ENCODE results near the gene GPATCH3. TPM values are rescaled to one million over a fixed set of nuclear protein-coding genes. Genes with fewer than 3 reads are reported as not detected.

Gene GPATCH3
- total RNA-seq, 1 donor from 2014 or later = 12.1 TPM

DNA sequence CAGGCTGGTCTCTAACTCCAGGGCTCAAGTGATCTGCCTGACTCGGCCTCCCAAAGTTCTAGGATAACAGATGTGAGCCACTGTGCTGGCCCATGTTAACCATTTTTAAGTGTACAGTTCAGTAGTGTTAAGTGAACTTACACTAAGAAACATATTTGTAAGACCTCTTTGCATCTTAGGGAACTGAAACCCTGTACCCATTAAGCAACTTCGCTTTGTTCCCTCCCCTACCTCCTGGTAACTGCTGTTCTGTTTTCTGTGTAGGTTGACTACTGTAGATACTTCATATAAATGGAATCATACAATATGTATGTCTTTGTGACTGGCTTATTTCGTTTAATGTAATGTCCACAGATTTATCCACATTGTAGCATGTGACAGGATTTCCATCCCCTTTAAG lies 32.3 kb upstream of the GPATCH3 start:
- H3K4me3 ChIP-seq (ENCODE audit: low read depth, low read length) = no peak overlapping the region
- TF ChIP-seq, protein P1, sequence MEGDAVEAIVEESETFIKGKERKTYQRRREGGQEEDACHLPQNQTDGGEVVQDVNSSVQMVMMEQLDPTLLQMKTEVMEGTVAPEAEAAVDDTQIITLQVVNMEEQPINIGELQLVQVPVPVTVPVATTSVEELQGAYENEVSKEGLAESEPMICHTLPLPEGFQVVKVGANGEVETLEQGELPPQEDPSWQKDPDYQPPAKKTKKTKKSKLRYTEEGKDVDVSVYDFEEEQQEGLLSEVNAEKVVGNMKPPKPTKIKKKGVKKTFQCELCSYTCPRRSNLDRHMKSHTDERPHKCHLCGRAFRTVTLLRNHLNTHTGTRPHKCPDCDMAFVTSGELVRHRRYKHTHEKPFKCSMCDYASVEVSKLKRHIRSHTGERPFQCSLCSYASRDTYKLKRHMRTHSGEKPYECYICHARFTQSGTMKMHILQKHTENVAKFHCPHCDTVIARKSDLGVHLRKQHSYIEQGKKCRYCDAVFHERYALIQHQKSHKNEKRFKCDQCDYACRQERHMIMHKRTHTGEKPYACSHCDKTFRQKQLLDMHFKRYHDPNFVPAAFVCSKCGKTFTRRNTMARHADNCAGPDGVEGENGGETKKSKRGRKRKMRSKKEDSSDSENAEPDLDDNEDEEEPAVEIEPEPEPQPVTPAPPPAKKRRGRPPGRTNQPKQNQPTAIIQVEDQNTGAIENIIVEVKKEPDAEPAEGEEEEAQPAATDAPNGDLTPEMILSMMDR (IDR thresholded peaks at IDR 0.05; ENCODE audit: insufficient read depth, low read length, poor library complexity, severe bottlenecking) = no peak
- DNase-seq (ENCODE audit: low read depth) = no peak
- H3K36me3 ChIP-seq (ENCODE audit: control insufficient read depth, insufficient read depth, low read length) = no peaks in the 10 kb centered on the region
- H3K27me3 ChIP-seq (ENCODE audit: control insufficient read depth, insufficient read depth, low read length) = no peaks in the 10 kb centered on the region

DNA sequence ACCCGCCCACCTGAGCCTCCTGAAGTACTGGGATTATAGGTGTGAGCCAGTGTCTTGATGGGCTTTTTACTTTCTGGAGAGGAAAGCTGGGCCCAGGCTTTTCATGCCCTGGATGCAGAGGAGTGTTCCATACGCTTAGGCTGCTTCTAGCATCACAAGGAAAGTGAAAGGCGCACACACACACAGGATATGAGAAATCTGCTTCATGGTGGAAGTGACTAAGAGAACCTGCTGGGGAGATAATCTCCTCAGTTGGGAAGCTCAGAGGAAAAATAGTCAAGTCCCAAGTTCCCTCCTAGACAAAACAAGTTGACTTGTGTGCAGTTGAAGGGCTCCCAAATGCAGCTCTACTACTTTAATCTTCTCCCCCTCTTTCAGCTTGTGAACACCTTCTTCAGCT lies 23.4 kb upstream of the GPATCH3 start:
- no peak overlapping the region for H3K4me3 ChIP-seq (ENCODE audit: low read depth, low read length)
- no peak for DNase-seq (ENCODE audit: low read depth)

DNA sequence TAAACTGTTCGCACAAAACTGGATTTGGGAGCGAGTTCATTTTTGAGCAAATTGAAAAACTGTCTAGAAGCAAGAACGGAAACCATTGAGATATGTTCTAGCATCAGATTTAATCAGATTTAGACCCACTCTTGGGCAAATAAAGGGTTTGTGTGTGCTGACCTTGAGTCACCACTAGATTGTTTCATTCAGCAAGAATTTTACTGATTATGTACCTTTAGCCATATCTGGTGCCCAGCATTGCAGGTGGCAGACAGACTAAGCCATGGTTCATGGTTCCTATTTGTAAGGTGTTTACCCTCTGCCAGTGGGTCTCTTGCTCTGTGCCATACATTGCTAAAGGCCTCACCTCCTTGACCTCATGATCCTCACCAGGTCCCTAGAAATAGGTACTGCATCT lies 22.6 kb upstream of the GPATCH3 start:
- Histone ChIP-seq H3K36me3 (ENCODE audit: control insufficient read depth, insufficient read depth, low read length) (no peaks in the 10 kb centered on the region), H3K4me3 (ENCODE audit: low read depth, low read length) (no peak overlapping the region), H3K27me3 (ENCODE audit: control insufficient read depth, insufficient read depth, low read length) (no peaks in the 10 kb centered on the region)
- DNase-seq (ENCODE audit: low read depth) = no peak
- TF ChIP-seq, protein P1 (IDR thresholded peaks at IDR 0.05; ENCODE audit: insufficient read depth, low read length, poor library complexity, severe bottlenecking) = no peak

More for the DNA sequence above, 23.4 kb upstream of the GPATCH3 start:
- no peaks in the 10 kb centered on the region for H3K27me3 ChIP-seq (ENCODE audit: control insufficient read depth, insufficient read depth, low read length)
- H3K36me3 ChIP-seq (ENCODE audit: control insufficient read depth, insufficient read depth, low read length) = no peaks in the 10 kb centered on the region
- TF ChIP-seq, protein P1 (IDR thresholded peaks at IDR 0.05; ENCODE audit: insufficient read depth, low read length, poor library complexity, severe bottlenecking) = no peak

DNA sequence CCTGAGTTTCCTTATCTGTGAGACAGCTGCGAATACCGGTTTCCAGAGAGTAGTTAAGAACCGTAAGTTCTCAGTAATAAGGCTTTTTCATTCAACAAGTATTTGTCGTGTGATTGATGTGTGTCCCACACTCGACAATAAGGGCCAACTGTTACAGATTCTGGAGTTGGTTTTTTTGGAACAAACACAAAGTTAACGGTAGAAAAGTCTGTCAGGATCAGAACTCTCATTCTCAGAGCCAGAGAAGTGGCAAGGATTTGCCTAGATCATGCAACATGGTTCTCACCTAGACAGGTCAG lies 22.1 kb upstream of the GPATCH3 start:
- TF ChIP-seq, protein P1 (IDR thresholded peaks at IDR 0.05; ENCODE audit: insufficient read depth, low read length, poor library complexity, severe bottlenecking) = no peak
- no peak for DNase-seq (ENCODE audit: low read depth)
- Histone ChIP-seq H3K4me3 (ENCODE audit: low read depth, low read length) (peak overlapping the region; percentile 93), H3K27me3 (ENCODE audit: control insufficient read depth, insufficient read depth, low read length) (no peaks in the 10 kb centered on the region), H3K36me3 (ENCODE audit: control insufficient read depth, insufficient read depth, low read length) (no peaks in the 10 kb centered on the region)

DNA sequence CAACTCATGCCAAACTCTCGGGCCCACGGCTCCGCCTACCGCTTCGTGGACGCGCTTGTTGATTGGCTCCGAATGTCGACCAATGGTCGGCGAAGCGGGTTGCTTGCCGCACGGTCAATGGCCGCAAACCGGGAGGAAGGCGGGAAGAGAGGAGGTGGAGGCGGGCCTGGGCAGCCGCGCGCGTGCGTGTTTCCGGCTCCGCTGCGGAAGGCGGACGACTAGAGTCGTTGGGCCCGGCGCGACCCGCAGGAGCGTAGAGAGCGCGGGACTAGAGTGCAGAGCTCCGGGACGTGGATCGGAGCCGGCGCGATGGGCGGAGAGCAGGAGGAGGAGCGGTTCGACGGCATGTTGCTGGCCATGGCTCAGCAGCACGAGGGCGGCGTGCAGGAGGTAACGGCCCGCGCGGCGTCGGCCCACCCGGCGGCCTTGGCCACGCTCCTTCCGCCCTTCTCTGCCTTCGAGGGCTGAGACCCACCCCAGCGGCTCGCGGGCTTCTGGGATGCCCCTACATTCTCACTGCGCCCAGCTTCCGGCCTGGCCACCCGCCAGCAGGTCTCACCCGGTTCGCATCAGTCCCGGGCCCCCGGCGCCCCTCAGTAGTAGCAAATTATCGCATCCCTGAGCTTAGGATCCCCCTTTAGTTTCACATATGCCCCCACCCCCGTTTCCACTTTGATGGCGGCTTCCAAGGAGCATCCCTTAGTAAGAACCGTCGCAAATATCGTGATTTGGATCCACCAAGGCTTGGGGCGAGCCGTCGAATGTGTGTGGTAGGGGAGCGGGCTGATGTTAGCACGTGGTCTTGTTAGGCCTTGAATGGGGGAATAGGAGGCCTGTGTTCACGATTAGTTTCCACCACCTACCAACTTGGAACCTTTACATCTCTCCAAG lies 21.5 kb upstream of the GPATCH3 start, which contains the start of gene NUDC:
Gene NUDC (plus strand): TSS at position 204 of the 891 bp plus-strand sequence. CDS start 106 bp downstream, at position 310.
- DNase-seq (ENCODE audit: low read depth) = peak; percentile 93

More for the DNA sequence above, 21.5 kb upstream of the GPATCH3 start, which contains the start of gene NUDC:
- TF ChIP-seq, protein P1 (IDR thresholded peaks at IDR 0.05; ENCODE audit: insufficient read depth, low read length, poor library complexity, severe bottlenecking) = no peak
- H3K27me3 ChIP-seq (ENCODE audit: control insufficient read depth, insufficient read depth, low read length) = no peaks in the 10 kb centered on the region
- no peaks in the 10 kb centered on the region for H3K36me3 ChIP-seq (ENCODE audit: control insufficient read depth, insufficient read depth, low read length)
- H3K4me3 ChIP-seq (ENCODE audit: low read depth, low read length) = peak within 1 kb of the TSS; percentile 93
